ENCODE data around the gene PSTPIP1. TPM values are rescaled to one million over a fixed set of nuclear protein-coding genes. Genes with fewer than 3 reads are reported as not detected.
"Not testable (repeated sequence)": the region's sequence is repeated elsewhere in the genome, so short reads cannot be mapped to it uniquely, and the experiment has no call there.

PSTPIP1 gene
- total RNA-seq, 1 experiment from 2014 or later = 1.5 TPM

DNA sequence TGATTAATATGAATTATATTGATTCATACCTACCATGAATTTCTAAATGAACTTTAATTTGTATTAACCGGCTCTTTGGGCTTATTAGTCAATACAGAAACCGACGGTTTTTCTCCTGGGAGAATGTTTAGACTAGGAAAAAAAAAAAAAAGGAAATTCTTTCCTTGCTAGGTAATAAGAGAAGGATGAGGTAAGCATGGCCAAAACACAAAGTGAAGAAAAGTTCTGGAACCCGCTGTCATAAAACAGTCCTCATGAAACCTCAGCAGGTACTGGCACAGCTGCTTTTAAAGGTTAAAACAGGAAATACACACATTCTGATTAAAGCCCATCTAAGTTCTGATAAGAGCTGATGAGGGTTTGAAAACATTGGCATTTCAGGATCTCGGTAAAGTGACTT is 30.8 kb upstream of the PSTPIP1 start:
- CTCF ChIA-PET = interaction anchor here (1.0 to 3.0 kb wide), 4 partner anchors 10 to 232 kb away, joined by 3 to 23 read pairs (median 3); no protein-coding TSS in a partner anchor
- Mint-ChIP-seq H3K27ac (no peak overlapping the region), H3K36me3 (no peaks in the 10 kb centered on the region), H3K27me3 (ENCODE audit: low read depth) (no peaks in the 10 kb centered on the region), H3K9me3 (no peaks in the 10 kb centered on the region), H3K4me3 (no peak overlapping the region), H3K4me1 (peaks cover 14% of the 10 kb centered on the region)
- TF ChIP-seq ZNF263 (CRISPR knock-in tag; IDR thresholded peaks at IDR 0.05; ENCODE audit: low read depth) (no peak), EMX1 (CRISPR knock-in tag; IDR thresholded peaks at IDR 0.05) (no peak), ZNF671 (CRISPR knock-in tag; IDR thresholded peaks at IDR 0.05) (no peak), ZNF396 (CRISPR knock-in tag; IDR thresholded peaks at IDR 0.05; ENCODE audit: borderline replicate concordance) (no peak), TEAD4 (CRISPR knock-in tag; IDR thresholded peaks at IDR 0.05) (no peak), KAT7 (CRISPR knock-in tag; IDR thresholded peaks at IDR 0.05; ENCODE audit: borderline replicate concordance) (no peak), IRF2 (CRISPR knock-in tag; IDR thresholded peaks at IDR 0.05; ENCODE audit: borderline replicate concordance, low read depth) (no peak), ETV6 (CRISPR knock-in tag; IDR thresholded peaks at IDR 0.05) (no peak), RORB (CRISPR knock-in tag; IDR thresholded peaks at IDR 0.05) (no peak), FOXJ3 (CRISPR knock-in tag; IDR thresholded peaks at IDR 0.05; ENCODE audit: borderline replicate concordance) (no peak), TEAD1 (CRISPR knock-in tag; IDR thresholded peaks at IDR 0.05) (no peak), JAZF1 (CRISPR knock-in tag; IDR thresholded peaks at IDR 0.05) (no peak)
- TF ChIP-seq, protein P1, sequence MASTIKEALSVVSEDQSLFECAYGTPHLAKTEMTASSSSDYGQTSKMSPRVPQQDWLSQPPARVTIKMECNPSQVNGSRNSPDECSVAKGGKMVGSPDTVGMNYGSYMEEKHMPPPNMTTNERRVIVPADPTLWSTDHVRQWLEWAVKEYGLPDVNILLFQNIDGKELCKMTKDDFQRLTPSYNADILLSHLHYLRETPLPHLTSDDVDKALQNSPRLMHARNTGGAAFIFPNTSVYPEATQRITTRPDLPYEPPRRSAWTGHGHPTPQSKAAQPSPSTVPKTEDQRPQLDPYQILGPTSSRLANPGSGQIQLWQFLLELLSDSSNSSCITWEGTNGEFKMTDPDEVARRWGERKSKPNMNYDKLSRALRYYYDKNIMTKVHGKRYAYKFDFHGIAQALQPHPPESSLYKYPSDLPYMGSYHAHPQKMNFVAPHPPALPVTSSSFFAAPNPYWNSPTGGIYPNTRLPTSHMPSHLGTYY (CRISPR knock-in tag; IDR thresholded peaks at IDR 0.05) = no peak
- TF ChIP-seq, protein P2, sequence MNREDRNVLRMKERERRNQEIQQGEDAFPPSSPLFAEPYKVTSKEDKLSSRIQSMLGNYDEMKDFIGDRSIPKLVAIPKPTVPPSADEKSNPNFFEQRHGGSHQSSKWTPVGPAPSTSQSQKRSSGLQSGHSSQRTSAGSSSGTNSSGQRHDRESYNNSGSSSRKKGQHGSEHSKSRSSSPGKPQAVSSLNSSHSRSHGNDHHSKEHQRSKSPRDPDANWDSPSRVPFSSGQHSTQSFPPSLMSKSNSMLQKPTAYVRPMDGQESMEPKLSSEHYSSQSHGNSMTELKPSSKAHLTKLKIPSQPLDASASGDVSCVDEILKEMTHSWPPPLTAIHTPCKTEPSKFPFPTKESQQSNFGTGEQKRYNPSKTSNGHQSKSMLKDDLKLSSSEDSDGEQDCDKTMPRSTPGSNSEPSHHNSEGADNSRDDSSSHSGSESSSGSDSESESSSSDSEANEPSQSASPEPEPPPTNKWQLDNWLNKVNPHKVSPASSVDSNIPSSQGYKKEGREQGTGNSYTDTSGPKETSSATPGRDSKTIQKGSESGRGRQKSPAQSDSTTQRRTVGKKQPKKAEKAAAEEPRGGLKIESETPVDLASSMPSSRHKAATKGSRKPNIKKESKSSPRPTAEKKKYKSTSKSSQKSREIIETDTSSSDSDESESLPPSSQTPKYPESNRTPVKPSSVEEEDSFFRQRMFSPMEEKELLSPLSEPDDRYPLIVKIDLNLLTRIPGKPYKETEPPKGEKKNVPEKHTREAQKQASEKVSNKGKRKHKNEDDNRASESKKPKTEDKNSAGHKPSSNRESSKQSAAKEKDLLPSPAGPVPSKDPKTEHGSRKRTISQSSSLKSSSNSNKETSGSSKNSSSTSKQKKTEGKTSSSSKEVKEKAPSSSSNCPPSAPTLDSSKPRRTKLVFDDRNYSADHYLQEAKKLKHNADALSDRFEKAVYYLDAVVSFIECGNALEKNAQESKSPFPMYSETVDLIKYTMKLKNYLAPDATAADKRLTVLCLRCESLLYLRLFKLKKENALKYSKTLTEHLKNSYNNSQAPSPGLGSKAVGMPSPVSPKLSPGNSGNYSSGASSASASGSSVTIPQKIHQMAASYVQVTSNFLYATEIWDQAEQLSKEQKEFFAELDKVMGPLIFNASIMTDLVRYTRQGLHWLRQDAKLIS (CRISPR knock-in tag; IDR thresholded peaks at IDR 0.05; ENCODE audit: borderline replicate concordance) = no peak
- TF ChIP-seq, protein P3, sequence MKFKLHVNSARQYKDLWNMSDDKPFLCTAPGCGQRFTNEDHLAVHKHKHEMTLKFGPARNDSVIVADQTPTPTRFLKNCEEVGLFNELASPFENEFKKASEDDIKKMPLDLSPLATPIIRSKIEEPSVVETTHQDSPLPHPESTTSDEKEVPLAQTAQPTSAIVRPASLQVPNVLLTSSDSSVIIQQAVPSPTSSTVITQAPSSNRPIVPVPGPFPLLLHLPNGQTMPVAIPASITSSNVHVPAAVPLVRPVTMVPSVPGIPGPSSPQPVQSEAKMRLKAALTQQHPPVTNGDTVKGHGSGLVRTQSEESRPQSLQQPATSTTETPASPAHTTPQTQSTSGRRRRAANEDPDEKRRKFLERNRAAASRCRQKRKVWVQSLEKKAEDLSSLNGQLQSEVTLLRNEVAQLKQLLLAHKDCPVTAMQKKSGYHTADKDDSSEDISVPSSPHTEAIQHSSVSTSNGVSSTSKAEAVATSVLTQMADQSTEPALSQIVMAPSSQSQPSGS (CRISPR knock-in tag; IDR thresholded peaks at IDR 0.05; ENCODE audit: borderline replicate concordance, low read depth) = no peak
- TF ChIP-seq, protein P4, sequence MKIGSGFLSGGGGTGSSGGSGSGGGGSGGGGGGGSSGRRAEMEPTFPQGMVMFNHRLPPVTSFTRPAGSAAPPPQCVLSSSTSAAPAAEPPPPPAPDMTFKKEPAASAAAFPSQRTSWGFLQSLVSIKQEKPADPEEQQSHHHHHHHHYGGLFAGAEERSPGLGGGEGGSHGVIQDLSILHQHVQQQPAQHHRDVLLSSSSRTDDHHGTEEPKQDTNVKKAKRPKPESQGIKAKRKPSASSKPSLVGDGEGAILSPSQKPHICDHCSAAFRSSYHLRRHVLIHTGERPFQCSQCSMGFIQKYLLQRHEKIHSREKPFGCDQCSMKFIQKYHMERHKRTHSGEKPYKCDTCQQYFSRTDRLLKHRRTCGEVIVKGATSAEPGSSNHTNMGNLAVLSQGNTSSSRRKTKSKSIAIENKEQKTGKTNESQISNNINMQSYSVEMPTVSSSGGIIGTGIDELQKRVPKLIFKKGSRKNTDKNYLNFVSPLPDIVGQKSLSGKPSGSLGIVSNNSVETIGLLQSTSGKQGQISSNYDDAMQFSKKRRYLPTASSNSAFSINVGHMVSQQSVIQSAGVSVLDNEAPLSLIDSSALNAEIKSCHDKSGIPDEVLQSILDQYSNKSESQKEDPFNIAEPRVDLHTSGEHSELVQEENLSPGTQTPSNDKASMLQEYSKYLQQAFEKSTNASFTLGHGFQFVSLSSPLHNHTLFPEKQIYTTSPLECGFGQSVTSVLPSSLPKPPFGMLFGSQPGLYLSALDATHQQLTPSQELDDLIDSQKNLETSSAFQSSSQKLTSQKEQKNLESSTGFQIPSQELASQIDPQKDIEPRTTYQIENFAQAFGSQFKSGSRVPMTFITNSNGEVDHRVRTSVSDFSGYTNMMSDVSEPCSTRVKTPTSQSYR (CRISPR knock-in tag; IDR thresholded peaks at IDR 0.05) = no peak
- TF ChIP-seq, protein P5, sequence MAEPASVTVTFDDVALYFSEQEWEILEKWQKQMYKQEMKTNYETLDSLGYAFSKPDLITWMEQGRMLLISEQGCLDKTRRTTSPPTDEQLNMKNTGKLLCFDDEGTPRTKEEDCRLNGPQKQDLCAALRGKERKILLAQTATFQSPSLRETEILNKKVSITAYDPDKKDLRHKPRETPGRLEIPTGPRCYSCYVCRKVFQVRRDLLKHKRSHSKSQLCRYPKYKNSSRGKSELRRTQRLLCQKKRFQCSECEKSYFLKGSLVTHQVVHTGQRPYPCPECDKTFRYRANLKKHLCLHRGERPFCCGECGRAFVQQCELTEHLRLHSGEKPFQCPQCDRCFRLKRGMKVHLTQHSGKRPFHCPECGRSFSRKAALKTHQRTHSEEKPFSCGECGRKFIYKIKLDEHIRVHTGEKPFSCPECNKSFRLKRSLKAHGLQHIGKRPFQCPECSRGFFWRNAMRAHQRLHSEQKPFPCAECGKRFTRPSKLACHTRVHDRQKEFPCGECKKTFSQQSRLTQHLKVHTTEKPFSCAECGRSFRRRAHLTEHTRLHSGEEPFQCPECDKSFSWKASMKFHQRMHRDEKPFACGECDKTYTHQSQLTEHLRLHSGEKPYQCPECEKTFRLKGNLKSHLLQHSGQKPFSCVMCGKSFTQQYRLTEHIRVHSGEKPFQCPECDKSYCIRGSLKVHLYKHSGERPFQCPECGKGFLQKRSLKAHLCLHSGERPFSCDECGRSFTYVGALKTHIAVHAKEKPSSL (CRISPR knock-in tag; conservative IDR thresholded peaks at IDR 0.05) = no peak
- TF ChIP-seq, protein P6, sequence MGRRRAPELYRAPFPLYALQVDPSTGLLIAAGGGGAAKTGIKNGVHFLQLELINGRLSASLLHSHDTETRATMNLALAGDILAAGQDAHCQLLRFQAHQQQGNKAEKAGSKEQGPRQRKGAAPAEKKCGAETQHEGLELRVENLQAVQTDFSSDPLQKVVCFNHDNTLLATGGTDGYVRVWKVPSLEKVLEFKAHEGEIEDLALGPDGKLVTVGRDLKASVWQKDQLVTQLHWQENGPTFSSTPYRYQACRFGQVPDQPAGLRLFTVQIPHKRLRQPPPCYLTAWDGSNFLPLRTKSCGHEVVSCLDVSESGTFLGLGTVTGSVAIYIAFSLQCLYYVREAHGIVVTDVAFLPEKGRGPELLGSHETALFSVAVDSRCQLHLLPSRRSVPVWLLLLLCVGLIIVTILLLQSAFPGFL (CRISPR knock-in tag; IDR thresholded peaks at IDR 0.05; ENCODE audit: borderline replicate concordance) = no peak
- TF ChIP-seq, protein P7, sequence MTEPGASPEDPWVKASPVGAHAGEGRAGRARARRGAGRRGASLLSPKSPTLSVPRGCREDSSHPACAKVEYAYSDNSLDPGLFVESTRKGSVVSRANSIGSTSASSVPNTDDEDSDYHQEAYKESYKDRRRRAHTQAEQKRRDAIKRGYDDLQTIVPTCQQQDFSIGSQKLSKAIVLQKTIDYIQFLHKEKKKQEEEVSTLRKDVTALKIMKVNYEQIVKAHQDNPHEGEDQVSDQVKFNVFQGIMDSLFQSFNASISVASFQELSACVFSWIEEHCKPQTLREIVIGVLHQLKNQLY (CRISPR knock-in tag; IDR thresholded peaks at IDR 0.05) = no peak
- DNase-seq (ENCODE audit: low spot score) (no peak), ATAC-seq (no peak)
- POLR2A ChIA-PET = no interaction called here

DNA sequence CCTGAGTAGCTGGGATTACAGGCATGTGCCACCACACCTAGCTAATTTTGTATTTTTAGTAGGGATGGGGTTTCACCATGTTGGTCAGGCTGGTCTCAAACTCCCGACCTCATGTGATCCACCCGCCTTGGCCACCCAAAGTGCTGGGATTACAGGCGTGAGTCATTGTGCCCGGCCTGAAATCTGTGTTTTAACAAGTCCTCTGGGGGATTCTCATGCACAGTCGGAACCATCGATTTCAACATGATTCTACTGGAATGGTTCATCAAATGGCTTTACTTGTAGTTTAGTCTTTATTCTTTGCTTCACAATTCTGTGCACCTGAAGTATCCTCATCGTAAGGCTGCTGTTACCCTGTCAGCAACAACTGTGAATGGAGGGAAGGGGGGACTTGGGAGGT is 28.9 kb upstream of the PSTPIP1 start:
- H3K27me3 Mint-ChIP-seq (ENCODE audit: low read depth); H3K27ac Mint-ChIP-seq; DNase-seq (ENCODE audit: low spot score); ATAC-seq; CTCF ChIA-PET; POLR2A ChIA-PET; H3K9me3 Mint-ChIP-seq; H3K36me3 Mint-ChIP-seq; H3K4me3 Mint-ChIP-seq: not testable (repeated sequence)
- peaks cover 12% of the 10 kb centered on the region for H3K4me1 Mint-ChIP-seq

Data from WTC11 (cell line).